ENCODE data around the gene KCP.

- no peak for TF ChIP-seq CTCF (IDR thresholded peaks at IDR 0.05; ENCODE audit: poor library complexity, severe bottlenecking)
- TF ChIP-seq POLR2AphosphoS5 (IDR thresholded peaks at IDR 0.05): no peak
Observed at GRCh38 chr7:128900237-128900636, 10.3 kb downstream of the KCP start.
